ENCODE results near the gene RARG.

- TF ChIP-seq CTCF (IDR thresholded peaks at IDR 0.05) (peak in 1 of 3 donors; percentile 92), POLR2A (IDR thresholded peaks at IDR 0.05) (no peak)
Measured at GRCh38 chr12:53213348-53213747, 18.7 kb downstream of the RARG start.
